ENCODE results near the gene TMED10.

- TF ChIP-seq POLR2AphosphoS5 (IDR thresholded peaks at IDR 0.05; ENCODE audit: low read depth, low read length) (no peak), TAF1 (IDR thresholded peaks at IDR 0.05; ENCODE audit: borderline replicate concordance, insufficient read depth, low read length) (no peak), REST (IDR thresholded peaks at IDR 0.05; ENCODE audit: insufficient read depth in 1 of 2, low read depth in 2 of 2, low read length in 2 of 2) (no peak)
Measured at GRCh38 chr14:75155169-75155568, 21.2 kb downstream of the TMED10 start.
